GM19351 (cell line): ENCODE data around the gene ARFGAP2.
A peak's percentile ranks its signal among the peaks of the same experiment; 100 is the strongest.
"Not testable (repeated sequence)": the region's sequence is repeated elsewhere in the genome, so short reads cannot be mapped to it uniquely, and the experiment has no call there.

ENCODE experiments used
- ATAC-seq: cut with Tn5 transposase; IDR thresholded peaks from one replicate; pipeline ENCODE4 v1.9.1; 2021; ENCODE audit warnings: mild to moderate bottlenecking, moderate library complexity; ENCODE audit not compliant: unreplicated experiment

The ARFGAP2 gene

DNA sequence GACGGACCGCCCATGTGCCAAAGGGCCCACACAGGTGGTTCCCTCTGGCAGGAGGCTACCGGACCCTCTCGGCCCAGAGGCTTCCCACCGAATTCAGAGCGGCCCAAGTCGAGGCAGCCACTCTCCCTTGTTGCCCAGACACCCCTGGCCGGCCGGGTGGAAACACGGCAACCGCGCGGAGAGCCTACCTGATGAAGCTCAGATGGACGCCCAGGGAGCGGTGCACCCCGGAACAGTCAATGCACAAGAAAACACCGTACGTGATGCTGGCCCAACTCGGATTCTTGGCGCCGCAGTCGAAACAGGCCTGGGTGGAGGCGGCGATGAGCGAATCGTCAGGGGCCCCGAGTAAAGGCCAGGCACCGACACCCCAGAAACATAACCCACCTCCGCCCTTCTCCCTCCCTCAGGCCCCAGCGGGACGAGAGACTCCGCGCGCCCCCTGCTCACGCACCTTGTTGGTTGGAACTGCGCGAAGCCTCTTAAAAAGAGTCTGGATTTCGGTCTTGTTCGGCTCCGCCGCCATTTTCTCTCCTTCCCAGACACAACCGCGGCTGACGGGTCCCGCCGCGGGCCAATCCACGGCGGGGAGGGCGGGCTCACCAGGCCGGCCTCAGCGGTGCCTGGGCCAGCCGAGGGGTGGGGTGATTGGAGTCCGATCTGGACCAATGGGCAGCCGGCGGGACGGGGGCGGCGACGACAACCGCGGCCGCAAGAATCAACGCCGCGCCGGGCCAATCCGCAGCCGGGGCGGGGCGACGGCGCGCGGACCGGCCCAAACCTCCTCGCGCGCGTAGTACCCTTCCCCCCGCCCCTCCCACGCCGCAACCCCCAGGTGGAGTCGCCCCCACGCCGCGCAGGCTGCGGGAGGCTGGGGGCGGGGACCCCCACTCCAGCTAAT is at the start of gene ARFGAP2:
TSS of gene ARFGAP2 (minus strand) at position 552 of the 901 bp plus-strand sequence. CDS start at position 526, 26 bp downstream.
- ATAC-seq = peak; percentile 85

DNA sequence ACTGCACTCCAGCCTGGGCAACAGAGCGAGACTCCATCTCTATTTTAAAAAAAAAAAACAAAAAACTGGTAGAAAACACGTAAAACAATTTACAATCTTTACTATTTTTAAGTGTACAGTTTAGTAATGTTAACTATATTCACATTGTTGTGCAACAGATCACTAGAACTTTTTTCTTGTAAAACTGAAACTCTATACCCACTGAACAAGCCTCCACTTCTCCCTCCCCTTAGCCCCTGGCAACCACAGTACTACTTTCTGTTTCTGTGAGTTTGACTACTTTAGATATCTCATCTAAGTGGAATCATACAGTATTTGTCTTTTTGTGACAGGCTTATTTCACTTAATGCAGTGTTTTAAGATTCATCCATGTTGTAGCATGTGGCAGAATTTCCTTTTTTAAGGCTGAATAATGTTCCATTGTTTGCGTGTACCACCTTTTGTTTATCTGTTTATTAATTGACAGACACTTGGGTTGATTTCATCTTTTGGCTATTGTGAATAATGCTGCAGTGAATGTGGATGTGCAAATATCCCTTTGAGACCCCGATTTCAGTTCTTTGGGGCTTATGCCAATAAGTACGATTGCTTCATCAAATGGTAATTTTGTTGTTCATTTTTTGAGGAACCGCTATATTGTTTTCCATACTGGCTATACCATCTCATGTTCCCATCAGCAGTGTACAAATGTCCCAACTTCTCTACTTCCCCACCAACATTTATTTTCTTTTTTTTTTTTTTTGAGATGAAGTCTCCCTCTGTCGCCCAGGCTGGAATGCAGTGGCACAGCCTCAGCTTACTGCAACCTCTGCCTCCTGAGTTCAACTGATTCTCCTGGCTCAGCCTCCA is 49.1 kb upstream of the ARFGAP2 start:
- peak; percentile 91 for ATAC-seq

- no peak for ATAC-seq
These were observed 46.0 kb upstream of the ARFGAP2 start for GRCh38 chr11:47222696-47223095.

GRCh38 chr11:47220401-47220821 is 43.7 kb upstream of the ARFGAP2 start:
- no peak for ATAC-seq

- peak; percentile 28 for ATAC-seq
These were observed 39.6 kb upstream of the ARFGAP2 start for GRCh38 chr11:47216121-47216798.

- no peak for ATAC-seq
These were observed 38.8 kb upstream of the ARFGAP2 start for GRCh38 chr11:47215366-47215910.

DNA sequence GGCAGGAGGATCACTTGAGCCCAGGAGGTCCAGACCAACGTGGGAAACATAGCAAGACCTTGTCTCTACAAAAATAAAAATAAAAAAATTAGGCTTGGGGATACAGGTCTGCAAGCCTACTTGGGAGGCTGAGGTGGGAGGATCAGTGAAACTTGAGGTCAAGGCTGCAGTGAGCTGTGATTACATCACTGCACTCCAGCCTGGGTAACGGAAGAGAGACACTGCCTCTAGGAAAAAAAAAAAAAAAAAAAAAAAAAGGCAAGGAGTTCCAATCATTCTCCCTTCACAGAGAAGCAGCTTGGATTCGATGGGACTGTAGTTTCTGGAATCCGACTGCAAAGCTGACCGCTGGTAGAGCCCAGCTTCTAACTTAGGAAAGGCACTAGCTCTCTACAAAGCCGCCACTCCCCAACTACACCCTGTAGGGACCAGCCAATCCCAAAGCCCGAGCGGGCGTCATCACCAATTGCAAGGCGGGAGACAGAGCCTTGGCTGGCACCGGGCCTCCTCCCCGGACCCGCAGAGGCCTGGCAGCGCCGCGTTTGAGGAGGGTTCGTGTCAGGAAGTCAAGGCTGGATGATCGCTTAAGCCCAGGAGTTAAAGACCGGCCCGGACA is 37.4 kb upstream of the ARFGAP2 start:
- peak; percentile 40 for ATAC-seq

- ATAC-seq = no peak
These were observed 36.3 kb upstream of the ARFGAP2 start for GRCh38 chr11:47212938-47213337.

DNA sequence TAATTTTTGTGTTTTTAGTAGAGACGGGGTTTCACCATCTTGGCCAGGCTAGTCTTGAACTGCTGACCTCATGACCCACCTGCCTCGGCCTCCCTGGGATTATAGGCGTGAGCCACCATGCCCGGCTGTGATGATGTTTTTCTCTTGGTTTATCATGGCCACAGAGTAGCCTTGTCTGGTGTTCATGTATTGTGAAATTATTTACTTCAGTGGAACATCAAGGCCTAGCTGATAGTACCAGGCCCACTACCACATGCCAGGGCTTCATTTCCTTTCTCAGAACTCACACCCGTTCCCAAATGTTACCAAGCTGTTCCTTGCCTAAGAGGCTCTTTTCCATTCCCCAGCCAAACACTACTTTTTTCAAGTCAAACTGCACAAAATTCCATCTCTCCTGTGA is 31.9 kb upstream of the ARFGAP2 start:
- no peak for ATAC-seq

- not testable (repeated sequence) for ATAC-seq
These were observed 31.4 kb upstream of the ARFGAP2 start for GRCh38 chr11:47208008-47208552.

DNA sequence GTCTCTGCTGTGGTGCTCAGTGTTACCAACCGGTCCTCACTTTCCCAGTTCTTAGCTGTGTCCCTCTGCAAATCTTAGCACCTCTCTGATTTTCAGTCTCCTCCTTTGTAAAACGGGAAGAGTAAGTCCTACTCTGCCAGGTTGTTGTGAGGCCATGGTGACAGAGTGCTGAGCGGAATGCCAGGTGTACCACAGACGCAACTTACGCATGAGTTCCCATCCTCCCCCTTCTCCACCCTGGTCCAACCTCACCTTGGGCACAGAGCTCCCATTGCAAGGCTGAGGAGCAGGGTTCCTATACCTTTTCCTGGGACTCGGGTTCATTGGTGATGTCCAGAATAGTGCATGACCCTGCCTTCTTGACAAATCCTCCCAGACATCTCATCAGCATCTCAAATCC is 30.8 kb upstream of the ARFGAP2 start:
- ATAC-seq = no peak

DNA sequence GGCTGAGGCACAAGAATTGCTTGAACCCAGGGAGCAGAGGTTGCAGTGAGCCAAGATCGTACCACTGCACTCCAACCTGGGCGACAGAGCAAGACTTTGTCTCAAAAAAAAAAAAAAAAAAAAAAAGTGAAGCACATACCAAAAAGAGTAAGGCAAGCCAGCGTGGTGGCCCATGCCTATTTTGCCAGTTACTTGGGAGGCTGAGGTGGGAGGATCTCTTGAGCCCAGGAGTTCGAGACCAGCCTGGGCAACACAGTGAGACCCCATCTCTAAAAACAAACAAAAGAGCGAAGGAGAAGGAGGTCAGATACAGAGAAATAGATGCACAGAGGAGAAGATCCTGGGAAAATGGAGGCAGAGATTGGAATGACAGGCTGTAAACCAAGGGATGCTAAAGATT is 29.9 kb upstream of the ARFGAP2 start:
- not testable (repeated sequence) for ATAC-seq

GRCh38 chr11:47204637-47204989 is 27.9 kb upstream of the ARFGAP2 start:
- no peak for ATAC-seq

GRCh38 chr11:47202576-47202975 is 25.9 kb upstream of the ARFGAP2 start:
- no peak for ATAC-seq

DNA sequence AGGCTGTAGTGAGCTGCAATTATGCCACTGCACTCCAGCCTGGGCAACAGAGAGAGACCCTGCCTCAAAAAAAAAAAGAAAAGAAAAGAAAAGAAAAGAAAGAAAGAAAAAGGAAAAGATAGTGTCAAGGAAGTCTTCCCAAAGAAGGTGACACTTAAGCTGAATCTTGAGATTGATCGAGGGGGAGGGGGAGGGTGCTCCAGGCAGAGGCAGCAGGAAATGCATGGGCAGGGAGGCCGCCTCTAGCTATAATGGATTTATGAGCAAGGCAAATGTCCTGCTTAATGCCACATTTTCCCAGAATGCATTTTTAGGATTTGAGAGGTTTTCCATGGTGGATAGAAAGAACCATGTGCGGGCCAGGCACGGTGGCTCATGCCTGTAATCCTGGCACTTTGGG is 24.3 kb upstream of the ARFGAP2 start:
- no peak for ATAC-seq

DNA sequence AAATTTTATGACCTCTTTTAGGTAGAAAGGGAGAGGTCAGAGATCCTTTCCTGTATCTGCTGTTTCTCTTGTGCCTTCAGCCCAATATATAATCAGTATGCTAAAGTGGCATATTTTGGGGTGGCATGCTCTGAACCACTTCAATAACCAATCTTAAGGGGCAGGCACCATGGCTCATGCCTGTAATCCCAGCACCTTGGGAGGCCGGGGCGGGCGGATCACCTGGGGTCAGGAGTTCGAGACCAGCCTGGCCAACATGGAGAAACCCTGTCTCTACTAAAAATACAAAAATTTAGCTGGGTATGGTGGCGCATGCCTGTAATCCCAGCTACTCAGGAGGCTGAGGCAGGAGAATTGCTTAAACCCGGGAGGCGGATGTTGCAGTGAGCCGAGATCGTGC is 21.5 kb upstream of the ARFGAP2 start:
- ATAC-seq = not testable (repeated sequence)

GRCh38 chr11:47192111-47192510 is 15.4 kb upstream of the ARFGAP2 start:
- ATAC-seq = no peak

- ATAC-seq = not testable (repeated sequence)
These were observed 14.5 kb upstream of the ARFGAP2 start for GRCh38 chr11:47191137-47191536.

GRCh38 chr11:47189100-47189834 is 12.6 kb upstream of the ARFGAP2 start:
- ATAC-seq = no peak
